Bronchial epithelial cell (primary cell): ENCODE measurements around the gene GCNA. TPM values are rescaled to one million over a fixed set of nuclear protein-coding genes. Genes with fewer than 3 reads are reported as not detected.
"Not testable (repeated sequence)": the region's sequence is repeated elsewhere in the genome, so short reads cannot be mapped to it uniquely, and the experiment has no call there.

Experiments used
- DNase-seq: peaks from one replicate; pipeline ENCODE4 v3.0.0-alpha.2; 2010; ENCODE audit warnings: low read depth
- FAIRE-seq: peaks from 2 replicates; lab custom pipeline; 2011; peaks lifted over from hg19 to GRCh38; lab: Jason Lieb, UNC
- H3K27me3 ChIP-seq: 2 replicates; pipeline ENCODE4 v1.5.1; 2011; ENCODE audit warnings: low read length; ENCODE audit not compliant: control insufficient read depth, insufficient read depth
- H3K36me3 ChIP-seq: 2 replicates; pipeline ENCODE4 v1.5.1; 2011; ENCODE audit warnings: low read length; ENCODE audit not compliant: control insufficient read depth, insufficient read depth
- H3K4me3 ChIP-seq: 2 replicates; pipeline ENCODE4 v1.5.1; 2011; ENCODE audit warnings: mild to moderate bottlenecking, low read depth, low read length, control low read depth
- CTCF ChIP-seq: IDR thresholded peaks from 2 replicates; pipeline ENCODE4 v1.5.1; 2011; ENCODE audit warnings: mild to moderate bottlenecking, moderate library complexity, low read length, control low read depth, inconsistent platforms; ENCODE audit not compliant: insufficient read depth, severe bottlenecking
- total RNA-seq: library from RNA; depleted of rRNA; stranded (reverse); fragments of >200 nt; gene quantifications from 2 replicates; pipeline ENCODE4 v1.2.1, GENCODE V29; 2014

The GCNA gene
- total RNA-seq, 1 donor from 2014 or later = 1.6 TPM

GRCh38 chrX:71637848-71638247 is 59.6 kb downstream of the GCNA start:
- H3K4me3 ChIP-seq = no peak overlapping the region
- DNase-seq (peak; percentile 68), FAIRE-seq (no peak)
- H3K27me3 ChIP-seq = no peaks in the 10 kb centered on the region
- TF ChIP-seq CTCF = no peak
- H3K36me3 ChIP-seq = no peaks in the 10 kb centered on the region

GRCh38 chrX:71638409-71638808 is 60.2 kb downstream of the GCNA start:
- Histone ChIP-seq H3K27me3 (no peaks in the 10 kb centered on the region), H3K4me3 (no peak overlapping the region), H3K36me3 (no peaks in the 10 kb centered on the region)
- TF ChIP-seq CTCF = no peak
- DNase-seq (no peak), FAIRE-seq (no peak)

- Histone ChIP-seq H3K36me3 (no peaks in the 10 kb centered on the region), H3K4me3 (no peak overlapping the region), H3K27me3 (no peaks in the 10 kb centered on the region)
- FAIRE-seq (no peak), DNase-seq (no peak)
- no peak for TF ChIP-seq CTCF
These were observed 61.8 kb downstream of the GCNA start for GRCh38 chrX:71640002-71640401.

GRCh38 chrX:71644406-71644805 is 66.2 kb downstream of the GCNA start:
- not testable (repeated sequence) for H3K4me3 ChIP-seq, FAIRE-seq, DNase-seq, H3K27me3 ChIP-seq, H3K36me3 ChIP-seq

GRCh38 chrX:71650333-71650969 is 72.2 kb downstream of the GCNA start:
- no peak for FAIRE-seq
- no peak for DNase-seq
- no peaks in the 10 kb centered on the region for H3K27me3 ChIP-seq
- H3K4me3 ChIP-seq = no peak overlapping the region
- H3K36me3 ChIP-seq = no peaks in the 10 kb centered on the region
- peak; percentile 7 for TF ChIP-seq CTCF

- DNase-seq (peak; percentile 46), FAIRE-seq (no peak)
- peak; percentile 52 for TF ChIP-seq CTCF
- Histone ChIP-seq H3K36me3 (no peaks in the 10 kb centered on the region), H3K27me3 (no peaks in the 10 kb centered on the region), H3K4me3 (no peak overlapping the region)
These were observed 74.2 kb downstream of the GCNA start for GRCh38 chrX:71652405-71652804.
